NCI-H774 (cell line): ENCODE data around the gene UIMC1.
"Not testable (repeated sequence)": the region's sequence is repeated elsewhere in the genome, so short reads cannot be mapped to it uniquely, and the experiment has no call there.

Source experiments
- DNase-seq: peaks from one replicate; lab custom pipeline; 2025; lab: John Stamatoyannopoulos, UW

Gene UIMC1

GRCh38 chr5:176883700-176884570 lies 122.6 kb downstream of the UIMC1 start:
- DNase-seq = no peak

- DNase-seq = no peak
Measured at GRCh38 chr5:176882567-176882903, 124.0 kb downstream of the UIMC1 start.

- no peak for DNase-seq
Measured at GRCh38 chr5:176881816-176882566, 124.6 kb downstream of the UIMC1 start.

- no peak for DNase-seq
Measured at GRCh38 chr5:176881021-176881749, 125.4 kb downstream of the UIMC1 start.

GRCh38 chr5:176880366-176881020 lies 126.1 kb downstream of the UIMC1 start:
- no peak for DNase-seq

- no peak for DNase-seq
Measured at GRCh38 chr5:176879663-176880361, 126.8 kb downstream of the UIMC1 start.

GRCh38 chr5:176878906-176879662 lies 127.5 kb downstream of the UIMC1 start:
- DNase-seq = no peak

- no peak for DNase-seq
Measured at GRCh38 chr5:176878463-176878862, 128.1 kb downstream of the UIMC1 start.

GRCh38 chr5:176877793-176878331 lies 128.7 kb downstream of the UIMC1 start:
- no peak for DNase-seq

- no peak for DNase-seq
Measured at GRCh38 chr5:176876506-176877431, 129.8 kb downstream of the UIMC1 start.

GRCh38 chr5:176875783-176876505 lies 130.6 kb downstream of the UIMC1 start:
- DNase-seq = no peak

GRCh38 chr5:176875014-176875550 lies 131.5 kb downstream of the UIMC1 start:
- no peak for DNase-seq

GRCh38 chr5:176874198-176874780 lies 132.3 kb downstream of the UIMC1 start:
- DNase-seq = no peak

- DNase-seq = no peak
Measured at GRCh38 chr5:176873541-176874172, 132.9 kb downstream of the UIMC1 start.

GRCh38 chr5:176873011-176873410 lies 133.6 kb downstream of the UIMC1 start:
- not testable (repeated sequence) for DNase-seq

- DNase-seq = not testable (repeated sequence)
Measured at GRCh38 chr5:176872586-176872985, 134.0 kb downstream of the UIMC1 start.

GRCh38 chr5:176870644-176871043 lies 135.9 kb downstream of the UIMC1 start:
- not testable (repeated sequence) for DNase-seq
